GM20000 (cell line): ENCODE measurements around the gene TMEM165.

ENCODE experiments used
- DNase-seq: peaks from one replicate; pipeline ENCODE4 v3.0.0; 2012; ENCODE audit warnings: low spot score
- CTCF ChIP-seq: IDR thresholded peaks from 2 replicates; pipeline ENCODE4 v1.5.1; 2012; ENCODE audit warnings: mild to moderate bottlenecking, control low read depth; ENCODE audit errors: extremely low read depth, missing control alignments

TMEM165 gene

GRCh38 chr4:55373461-55373860 lies 22.3 kb upstream of the TMEM165 start:
- no peak for DNase-seq
- TF ChIP-seq CTCF: no peak

GRCh38 chr4:55376698-55377097 lies 19.1 kb upstream of the TMEM165 start:
- no peak for DNase-seq
- TF ChIP-seq CTCF: no peak

- no peak for DNase-seq
These were observed 16.9 kb upstream of the TMEM165 start for GRCh38 chr4:55378617-55379467.

GRCh38 chr4:55380576-55380975 lies 15.2 kb upstream of the TMEM165 start:
- no peak for TF ChIP-seq CTCF
- DNase-seq: no peak

More at GRCh38 chr4:55378617-55379467, 16.9 kb upstream of the TMEM165 start:
- no peak for TF ChIP-seq CTCF

GRCh38 chr4:55381502-55381901 lies 14.3 kb upstream of the TMEM165 start:
- TF ChIP-seq CTCF: no peak

GRCh38 chr4:55382488-55383003 lies 13.2 kb upstream of the TMEM165 start:
- TF ChIP-seq CTCF: no peak
- DNase-seq: no peak

More at GRCh38 chr4:55381502-55381901, 14.3 kb upstream of the TMEM165 start:
- no peak for DNase-seq

GRCh38 chr4:55385201-55385649 lies 10.5 kb upstream of the TMEM165 start:
- no peak for DNase-seq

More at GRCh38 chr4:55385201-55385649, 10.5 kb upstream of the TMEM165 start:
- TF ChIP-seq CTCF: no peak
